Thymus (tissue), 11 donors: ENCODE results near the gene GDAP1L1. TPM values are rescaled to one million over a fixed set of nuclear protein-coding genes. Genes with fewer than 3 reads are reported as not detected.
"Not testable (repeated sequence)": the region's sequence is repeated elsewhere in the genome, so short reads cannot be mapped to it uniquely, and the experiment has no call there.

ENCODE experiments used
- DNase-seq, 9 donors: peaks; one replicate each; pipeline ENCODE4 v3.0.0-alpha.2; 2013; ENCODE audit warnings: low spot score in 9 of 9, low read depth in 6 of 9, missing footprints in 1 of 9
- H3K27ac ChIP-seq, 2 donors: one replicate each; pipeline ENCODE4 v1.5.1; 2013; ENCODE audit warnings: control low read depth in 1 of 2, low read depth in 1 of 2, low read length in 1 of 2, mild to moderate bottlenecking in 1 of 2, moderate library complexity in 1 of 2
- H3K27me3 ChIP-seq, 2 donors: one replicate each; pipeline ENCODE4 v1.5.1; 2013; ENCODE audit warnings: low read length in 1 of 2; ENCODE audit not compliant: control insufficient read depth in 2 of 2, insufficient read depth in 1 of 2
- H3K36me3 ChIP-seq, 2 donors: one replicate each; pipeline ENCODE4 v1.5.1; 2013; ENCODE audit warnings: low read length in 1 of 2, mild to moderate bottlenecking in 1 of 2, moderate library complexity in 1 of 2; ENCODE audit not compliant: control insufficient read depth in 2 of 2, insufficient read depth in 2 of 2
- H3K4me1 ChIP-seq, 2 donors: one replicate each; pipeline ENCODE4 v1.5.1; 2013; ENCODE audit warnings: low read length in 2 of 2; ENCODE audit not compliant: control insufficient read depth in 2 of 2, insufficient read depth in 2 of 2
- H3K4me3 ChIP-seq, 2 donors: one replicate each; pipeline ENCODE4 v1.5.1; 2013; ENCODE audit warnings: low read length in 2 of 2, control low read depth in 1 of 2, mild to moderate bottlenecking in 1 of 2
- H3K9me3 ChIP-seq, 2 donors: one replicate each; pipeline ENCODE4 v1.5.1; 2013; ENCODE audit warnings: low read length in 1 of 2, mild to moderate bottlenecking in 1 of 2; ENCODE audit not compliant: control insufficient read depth in 2 of 2, insufficient read depth in 1 of 2
- WGBS: extraction: QIAGEN DNeasy Blood & Tissue Kit; methylation state at CpG from one replicate; pipeline ENCODE4 v1.1.7; 2013; 5-methylcytosine and 5-hydroxymethylcytosine counted together
- polyA plus RNA-seq: library from polyadenylated mRNA; stranded (reverse); fragments of 200-250 nt; gene quantifications from one replicate; pipeline ENCODE4 v1.2.3, GENCODE V29; 2013
- total RNA-seq: library from RNA; stranded (reverse); fragments of 120-200 nt; gene quantifications from one replicate; pipeline ENCODE4 v1.2.4, GENCODE V29; 2013
- donor health status: healthy.

Gene GDAP1L1
- total and polyA plus RNA-seq, 2 donors = under 0.01 to 0.09 TPM

DNA sequence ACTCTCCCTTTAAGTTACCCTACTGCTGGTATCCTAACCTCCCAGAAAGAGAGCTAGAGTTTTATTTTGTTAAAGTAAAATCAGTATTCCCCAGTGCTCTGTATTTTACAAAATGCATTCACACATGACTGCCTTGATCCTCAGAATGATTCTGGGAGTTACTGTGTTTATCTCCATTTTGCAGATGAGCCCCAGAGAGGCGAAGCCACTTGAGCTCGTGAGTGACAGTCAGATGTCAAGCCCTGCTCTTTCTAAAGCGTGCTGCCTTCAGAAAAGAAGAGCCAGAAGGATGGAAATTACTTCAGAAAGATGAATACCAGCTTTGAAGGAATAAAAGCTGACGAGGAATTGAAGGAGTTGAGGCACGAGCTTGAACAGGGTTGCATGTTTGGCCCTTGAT, 22.5 kb upstream of the GDAP1L1 start:
- Histone ChIP-seq H3K27me3 (no peaks in the 10 kb centered on the region), H3K4me3 (no peak overlapping the region), H3K4me1 (peaks cover 2 to 10% of the 10 kb centered on the region in 2 donors), H3K9me3 (no peaks in the 10 kb centered on the region), H3K27ac (no peak overlapping the region), H3K36me3 (no peaks in the 10 kb centered on the region)
- no peak for DNase-seq
- 93% methylated on average over 5 of the region's 5 CpGs for WGBS

DNA sequence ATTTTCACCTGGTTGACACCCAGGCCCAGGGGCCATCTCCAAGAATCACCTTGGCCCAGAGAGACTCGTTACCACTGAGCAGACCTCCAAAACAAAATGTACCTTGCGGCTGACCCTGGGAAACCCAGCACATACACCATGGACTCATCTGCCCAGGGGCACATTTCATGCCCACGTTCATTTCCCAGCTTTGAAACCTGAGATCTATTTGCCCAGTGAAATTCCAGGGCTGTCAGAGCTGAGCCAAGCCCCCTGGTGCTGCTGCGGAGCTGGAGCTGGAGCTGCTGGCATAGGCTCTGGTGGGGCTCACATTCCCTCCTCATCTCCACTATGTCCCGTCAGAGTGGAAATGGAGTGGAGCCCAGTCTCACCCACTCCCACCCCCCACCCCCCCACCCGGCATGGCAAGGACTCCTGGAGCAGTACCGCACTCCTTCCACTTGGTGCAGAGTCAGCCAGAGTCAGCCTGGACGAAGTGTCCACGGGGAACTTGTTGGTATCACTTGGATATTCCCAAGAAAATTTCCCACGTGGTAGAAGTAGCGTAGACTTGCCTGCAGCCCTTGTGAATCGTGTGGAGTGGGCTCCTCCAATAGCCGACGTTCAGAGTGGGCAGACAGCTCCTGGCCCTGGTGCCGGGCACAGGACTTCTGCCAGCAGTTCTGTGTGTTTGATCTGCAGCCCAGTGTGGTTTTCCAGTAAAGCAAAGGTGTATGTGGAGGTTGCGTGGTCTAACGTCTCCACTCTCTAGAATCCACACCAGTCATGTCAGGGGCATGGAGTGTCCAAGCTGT, 18.4 kb upstream of the GDAP1L1 start:
- Histone ChIP-seq H3K4me3 (no peak overlapping the region), H3K4me1 (no peaks in the 10 kb centered on the region), H3K9me3 (no peaks in the 10 kb centered on the region), H3K36me3 (no peaks in the 10 kb centered on the region), H3K27me3 (peaks cover 0 to 3% of the 10 kb centered on the region in 2 donors), H3K27ac (no peak overlapping the region)
- DNase-seq = no peak
- 91% methylated on average over 17 of the region's 17 CpGs for WGBS

DNA sequence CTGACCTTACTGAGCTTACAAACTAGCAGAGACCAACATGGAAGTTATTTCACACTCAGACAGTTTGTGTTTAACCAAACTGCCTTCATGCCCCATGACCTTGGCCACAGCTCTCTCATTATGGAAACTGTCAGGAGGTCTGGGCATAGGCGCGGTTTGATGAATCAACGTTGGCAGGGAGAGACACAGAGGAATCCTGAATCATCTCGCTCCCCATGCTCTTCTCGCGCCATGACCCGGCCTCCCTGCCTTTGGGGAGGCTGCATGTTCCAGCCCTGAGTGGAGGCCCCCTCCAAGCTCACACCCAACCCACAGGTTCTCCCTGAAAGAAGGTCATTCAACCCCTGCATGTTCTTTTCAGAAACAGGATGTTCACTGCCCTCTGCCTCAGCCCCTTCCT, 15.9 kb upstream of the GDAP1L1 start:
- WGBS = 86% methylated on average over 7 of the region's 7 CpGs
- H3K27me3 ChIP-seq = peaks cover 0 to 3% of the 10 kb centered on the region in 2 donors
- H3K36me3 ChIP-seq = no peaks in the 10 kb centered on the region
- DNase-seq = no peak
- peaks cover 0 to 1% of the 10 kb centered on the region in 2 donors for H3K9me3 ChIP-seq
- H3K4me3 ChIP-seq = no peak overlapping the region
- no peaks in the 10 kb centered on the region for H3K4me1 ChIP-seq
- no peak overlapping the region for H3K27ac ChIP-seq

DNA sequence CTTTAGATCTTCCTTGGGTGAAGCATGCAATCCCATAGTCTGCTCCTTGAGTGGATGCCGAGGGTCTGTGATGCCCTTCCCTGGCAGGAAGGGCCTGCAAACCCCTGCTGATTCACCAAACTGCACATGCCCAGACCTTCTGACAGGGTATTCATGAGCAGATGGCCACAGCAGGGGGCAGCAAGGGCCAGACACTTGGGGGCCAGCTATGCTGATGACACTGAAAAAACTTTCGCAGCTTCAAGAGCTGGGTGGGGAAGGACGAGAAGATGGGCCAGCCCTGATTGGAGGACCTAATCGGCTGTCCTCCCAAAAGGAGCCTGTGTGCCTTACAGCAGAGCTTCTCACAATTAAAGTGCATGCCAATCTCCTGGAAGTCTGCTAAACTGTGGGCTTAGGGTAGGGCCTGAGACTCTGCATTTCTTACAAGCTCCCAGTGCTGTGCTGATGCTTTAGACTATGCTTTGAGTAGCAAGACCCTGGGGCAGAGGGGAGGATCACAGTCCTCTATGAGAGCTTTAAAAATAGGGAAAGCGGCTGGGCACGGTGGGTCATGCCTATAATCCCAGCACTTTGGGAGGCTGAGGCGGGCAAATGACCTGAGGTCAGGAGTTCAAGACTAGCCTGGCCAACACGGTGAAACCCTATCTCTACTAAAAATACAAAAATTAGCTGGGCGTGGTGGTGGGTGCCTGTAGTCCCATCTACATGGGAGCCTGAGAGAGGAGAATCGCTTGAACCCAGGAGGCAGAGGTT, 15.2 kb upstream of the GDAP1L1 start:
- DNase-seq = no peak
- Histone ChIP-seq H3K27me3 (peaks cover 0 to 3% of the 10 kb centered on the region in 2 donors), H3K4me3 (no peak overlapping the region), H3K36me3 (no peaks in the 10 kb centered on the region), H3K9me3 (peaks cover 0 to 1% of the 10 kb centered on the region in 2 donors), H3K4me1 (no peaks in the 10 kb centered on the region), H3K27ac (no peak overlapping the region)
- 86% methylated on average over 10 of the region's 10 CpGs for whole genome bisulfite sequencing

DNA sequence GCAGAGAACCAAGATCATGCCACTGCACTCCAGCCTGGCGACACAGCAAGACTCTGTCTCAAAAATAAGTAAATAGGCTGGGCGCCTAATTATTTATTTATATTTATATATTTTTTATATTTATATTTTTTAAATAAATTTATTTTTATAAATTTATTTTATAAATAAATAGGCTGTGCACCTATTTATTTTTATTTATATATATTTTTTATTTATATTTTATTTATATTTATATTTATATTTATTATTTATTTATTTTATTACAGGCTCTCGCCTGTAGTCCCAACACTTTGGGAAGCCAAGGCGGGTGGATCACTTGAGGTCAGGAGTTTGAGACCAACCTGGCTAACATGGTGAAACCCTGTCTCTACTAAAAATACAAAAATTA, 14.6 kb upstream of the GDAP1L1 start:
- H3K4me1 ChIP-seq, H3K27me3 ChIP-seq, DNase-seq, H3K36me3 ChIP-seq, H3K4me3 ChIP-seq, H3K9me3 ChIP-seq, H3K27ac ChIP-seq: not testable (repeated sequence)
- WGBS = 89% methylated on average over 4 of the region's 4 CpGs

DNA sequence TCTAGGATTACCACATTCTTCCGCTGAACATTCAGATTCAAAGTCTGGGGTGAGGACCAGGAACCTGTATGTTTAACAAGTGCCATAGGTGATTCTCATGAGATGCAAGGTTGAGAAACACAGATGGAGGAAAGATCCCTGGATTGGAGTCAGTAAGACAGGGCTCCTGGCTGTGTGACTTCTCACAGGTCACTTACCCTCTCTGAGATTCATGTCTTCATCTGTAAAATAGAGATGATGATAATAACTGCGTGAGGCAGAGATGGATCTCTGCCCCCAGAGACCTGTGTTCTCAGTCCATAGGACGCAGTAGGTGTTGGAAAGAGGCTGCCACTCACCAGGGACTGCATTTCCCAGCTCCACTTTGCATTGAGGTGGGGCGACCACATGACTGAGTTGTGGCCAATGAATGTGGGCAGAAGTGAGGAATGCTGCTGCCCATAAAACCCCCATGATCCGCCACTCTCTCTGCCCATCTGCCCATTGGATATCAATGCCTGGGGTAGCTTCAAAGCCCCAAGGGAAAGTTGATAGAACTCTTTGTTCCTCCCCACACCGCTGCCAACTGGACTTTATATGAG, 13.6 kb upstream of the GDAP1L1 start:
- Histone ChIP-seq H3K9me3 (peaks cover 0 to 1% of the 10 kb centered on the region in 2 donors), H3K27ac (no peak overlapping the region), H3K4me1 (no peaks in the 10 kb centered on the region), H3K4me3 (no peak overlapping the region), H3K27me3 (peaks cover 0 to 3% of the 10 kb centered on the region in 2 donors), H3K36me3 (no peaks in the 10 kb centered on the region)
- no peak for DNase-seq
- WGBS = 97% methylated on average over 6 of the region's 6 CpGs

DNA sequence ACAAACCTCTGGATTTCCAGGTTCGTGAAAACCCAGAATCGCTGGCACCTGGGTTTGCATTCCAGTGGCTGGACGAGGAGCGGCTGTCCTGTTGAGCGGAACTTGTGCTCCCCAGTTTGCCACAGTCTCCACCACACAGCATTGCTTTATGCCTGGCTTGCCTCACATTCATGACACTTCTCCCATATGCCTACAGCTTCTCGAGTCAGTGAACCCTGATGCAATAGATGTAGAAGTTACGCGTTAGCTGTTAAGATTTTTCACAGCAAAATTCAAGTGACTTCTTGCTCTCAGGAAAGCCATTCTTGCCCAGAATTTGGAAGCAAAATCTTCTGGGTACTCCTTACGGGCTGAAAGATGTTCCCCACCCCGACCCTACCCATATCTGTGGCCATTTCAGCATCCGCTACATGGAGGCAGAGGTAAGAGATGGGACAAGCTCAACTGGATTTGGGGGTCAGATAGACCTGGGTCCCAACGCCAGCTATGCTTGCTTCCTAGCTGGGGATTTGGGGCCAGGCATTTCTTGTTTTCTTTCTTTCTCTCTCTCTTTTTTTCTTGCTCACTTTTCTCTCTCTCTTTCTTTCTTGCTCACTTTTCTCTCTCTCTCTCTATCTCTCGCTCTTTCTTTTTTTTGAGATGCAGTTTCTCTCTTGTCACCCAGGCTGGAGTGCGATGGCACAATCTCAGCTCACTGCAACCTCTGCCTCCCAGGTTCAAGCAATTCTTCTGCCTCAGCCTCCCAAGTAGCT, 12.4 kb upstream of the GDAP1L1 start:
- DNase-seq = no peak
- WGBS = 91% methylated on average over 14 of the region's 14 CpGs

DNA sequence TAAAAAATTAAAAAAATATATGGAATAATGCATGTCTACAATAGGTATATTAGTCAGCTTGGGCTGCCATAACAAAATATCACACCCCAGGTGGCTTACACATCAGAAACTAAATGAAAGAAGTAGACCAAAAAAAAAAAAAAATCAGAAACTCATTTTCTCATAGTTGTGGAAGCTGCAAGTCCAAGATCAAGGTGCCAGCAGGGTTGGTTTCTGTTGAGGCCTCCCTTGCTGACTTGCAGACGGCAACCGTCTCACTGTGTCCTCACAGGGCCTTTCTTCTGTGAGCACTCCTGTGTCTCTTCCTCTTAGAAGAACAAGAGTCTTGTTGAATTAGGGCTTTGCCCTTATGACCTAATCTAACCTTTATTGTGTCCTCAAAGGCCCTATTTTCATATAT, 11.4 kb upstream of the GDAP1L1 start:
- WGBS = 99% methylated on average over 2 of the region's 2 CpGs
- no peak for DNase-seq
- no peaks in the 10 kb centered on the region for H3K36me3 ChIP-seq
- peaks cover 0 to 3% of the 10 kb centered on the region in 2 donors for H3K27me3 ChIP-seq
- no peaks in the 10 kb centered on the region for H3K4me1 ChIP-seq
- H3K9me3 ChIP-seq = peaks cover 0 to 1% of the 10 kb centered on the region in 2 donors
- H3K27ac ChIP-seq = no peak overlapping the region
- H3K4me3 ChIP-seq = no peak overlapping the region

More for the DNA sequence above, 12.4 kb upstream of the GDAP1L1 start:
- Histone ChIP-seq H3K9me3 (peaks cover 0 to 1% of the 10 kb centered on the region in 2 donors), H3K36me3 (no peaks in the 10 kb centered on the region), H3K27ac (no peak overlapping the region), H3K27me3 (peaks cover 0 to 3% of the 10 kb centered on the region in 2 donors), H3K4me3 (no peak overlapping the region), H3K4me1 (no peaks in the 10 kb centered on the region)
